GM12892 (cell line): ENCODE data around the gene TRIM8.

Experiments used
- POLR2A ChIP-seq: IDR thresholded peaks from 2 replicates; pipeline ENCODE4 v1.6.1; 2011; ENCODE audit warnings: low read depth, low read length, control low read depth
- POLR2AphosphoS5 ChIP-seq: IDR thresholded peaks from 2 replicates; pipeline ENCODE4 v1.6.1; 2011; ENCODE audit warnings: low read depth, low read length, control low read depth
- TAF1 ChIP-seq: IDR thresholded peaks from 2 replicates; pipeline ENCODE4 v1.6.1; 2011; ENCODE audit warnings: low read depth, mild to moderate bottlenecking, control low read depth, low read length, borderline replicate concordance

DNA sequence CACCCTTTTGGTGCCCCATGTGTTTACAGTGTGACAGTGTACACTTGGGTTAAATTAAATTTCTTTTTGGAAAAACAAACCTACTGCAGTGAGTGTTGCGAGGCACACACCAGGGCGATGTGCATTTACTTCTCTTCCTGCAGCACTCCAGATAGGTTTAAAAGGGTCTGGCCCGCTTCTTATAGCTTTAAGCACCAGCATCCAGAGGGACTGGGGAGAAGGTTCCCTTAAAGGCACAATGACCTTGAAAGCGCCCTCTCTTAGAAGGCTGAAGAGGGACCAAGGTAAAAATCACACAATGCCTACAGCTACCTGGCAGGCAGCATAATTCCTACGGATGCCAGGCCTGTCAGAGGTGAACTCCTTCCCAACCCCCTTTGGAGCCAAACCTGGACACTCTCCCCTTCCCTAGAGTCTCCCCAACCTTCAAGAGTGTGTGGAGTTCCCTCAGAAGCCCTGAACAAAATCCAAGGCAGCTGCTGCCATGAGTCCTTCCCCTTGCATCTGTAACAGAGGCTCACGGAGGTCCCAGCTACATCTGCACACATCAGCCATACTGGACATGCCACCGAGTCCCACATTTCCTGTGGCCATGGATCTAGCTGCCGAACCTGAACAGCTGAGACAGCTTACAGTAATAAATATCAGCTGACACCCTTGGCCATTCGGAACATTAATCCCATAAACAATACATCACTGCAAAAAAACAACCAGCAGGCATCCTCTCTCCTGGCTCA is 33.2 kb downstream of the TRIM8 start:
- no peak for TF ChIP-seq POLR2A
- no peak for TF ChIP-seq POLR2AphosphoS5
- no peak for TF ChIP-seq TAF1
